ENCODE data around the gene PIP4P1. TPM values are rescaled to one million over a fixed set of nuclear protein-coding genes. Genes with fewer than 3 reads are reported as not detected.
A peak's percentile ranks its signal among the peaks of the same experiment; 100 is the strongest.

The PIP4P1 gene
- total and polyA plus RNA-seq, 2 of the 13 experiments (the other 11 are each of a cell fraction or from before 2014, with no cell fraction given): 33.4 to 47.0 TPM

GRCh38 chr14:20454516-20455354, 6.5 kb downstream of the PIP4P1 start, which contains the start of the genes APEX1 and OSGEP (continued):
- TF ChIP-seq ZNF609 (CRISPR knock-in tag; IDR thresholded peaks at IDR 0.05; ENCODE audit: borderline replicate concordance) (peak; percentile 59; the same call in 1 of the 2 replicates), MXI1 (IDR thresholded peaks at IDR 0.05; ENCODE audit: borderline replicate concordance, low read depth, low read length) (peak; percentile 97), ZNF569 (CRISPR knock-in tag; IDR thresholded peaks at IDR 0.05; ENCODE audit: borderline replicate concordance) (no peak), ZNF44 (CRISPR knock-in tag; IDR thresholded peaks at IDR 0.05) (0 out of 2 replicates have a peak, but pooled peaks have one; percentile 80), PPARG (CRISPR knock-in tag; conservative IDR thresholded peaks at IDR 0.05) (peak; percentile 54; the same call in 1 of the 2 replicates), ZNF879 (CRISPR knock-in tag; IDR thresholded peaks at IDR 0.05) (no peak; the same call in 1 of the 2 replicates), RBM39 (IDR thresholded peaks at IDR 0.05; ENCODE audit: low read depth, low read length, poor library complexity, severe bottlenecking) (peak; percentile 59), AGO1 (IDR thresholded peaks at IDR 0.05; ENCODE audit: low read depth, low read length, poor library complexity, severe bottlenecking) (peak; percentile 82), PLSCR1 (CRISPR knock-in tag; IDR thresholded peaks at IDR 0.05; ENCODE audit: borderline replicate concordance) (no peak), ETV6 (CRISPR knock-in tag; conservative IDR thresholded peaks at IDR 0.05) (peak; percentile 81), ZFP82 (CRISPR knock-in tag; IDR thresholded peaks at IDR 0.05; ENCODE audit: borderline replicate concordance) (peak; percentile 27), ZNF432 (CRISPR knock-in tag; IDR thresholded peaks at IDR 0.05; ENCODE audit: borderline replicate concordance) (no peak), NKX3-1 (CRISPR knock-in tag; IDR thresholded peaks at IDR 0.05) (peak; percentile 38; the same call in 1 of the 2 replicates), ZBTB7A (CRISPR knock-in tag; IDR thresholded peaks at IDR 0.05) (peak; percentile 72)
- TF ChIP-seq, protein P1, sequence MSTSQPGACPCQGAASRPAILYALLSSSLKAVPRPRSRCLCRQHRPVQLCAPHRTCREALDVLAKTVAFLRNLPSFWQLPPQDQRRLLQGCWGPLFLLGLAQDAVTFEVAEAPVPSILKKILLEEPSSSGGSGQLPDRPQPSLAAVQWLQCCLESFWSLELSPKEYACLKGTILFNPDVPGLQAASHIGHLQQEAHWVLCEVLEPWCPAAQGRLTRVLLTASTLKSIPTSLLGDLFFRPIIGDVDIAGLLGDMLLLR (CRISPR knock-in tag; IDR thresholded peaks at IDR 0.05): peak; percentile 53; the same call in 1 of the 2 replicates
- TF ChIP-seq, protein P2, sequence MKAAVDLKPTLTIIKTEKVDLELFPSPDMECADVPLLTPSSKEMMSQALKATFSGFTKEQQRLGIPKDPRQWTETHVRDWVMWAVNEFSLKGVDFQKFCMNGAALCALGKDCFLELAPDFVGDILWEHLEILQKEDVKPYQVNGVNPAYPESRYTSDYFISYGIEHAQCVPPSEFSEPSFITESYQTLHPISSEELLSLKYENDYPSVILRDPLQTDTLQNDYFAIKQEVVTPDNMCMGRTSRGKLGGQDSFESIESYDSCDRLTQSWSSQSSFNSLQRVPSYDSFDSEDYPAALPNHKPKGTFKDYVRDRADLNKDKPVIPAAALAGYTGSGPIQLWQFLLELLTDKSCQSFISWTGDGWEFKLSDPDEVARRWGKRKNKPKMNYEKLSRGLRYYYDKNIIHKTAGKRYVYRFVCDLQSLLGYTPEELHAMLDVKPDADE (CRISPR knock-in tag; IDR thresholded peaks at IDR 0.05): no peak
- TF ChIP-seq, protein P3, sequence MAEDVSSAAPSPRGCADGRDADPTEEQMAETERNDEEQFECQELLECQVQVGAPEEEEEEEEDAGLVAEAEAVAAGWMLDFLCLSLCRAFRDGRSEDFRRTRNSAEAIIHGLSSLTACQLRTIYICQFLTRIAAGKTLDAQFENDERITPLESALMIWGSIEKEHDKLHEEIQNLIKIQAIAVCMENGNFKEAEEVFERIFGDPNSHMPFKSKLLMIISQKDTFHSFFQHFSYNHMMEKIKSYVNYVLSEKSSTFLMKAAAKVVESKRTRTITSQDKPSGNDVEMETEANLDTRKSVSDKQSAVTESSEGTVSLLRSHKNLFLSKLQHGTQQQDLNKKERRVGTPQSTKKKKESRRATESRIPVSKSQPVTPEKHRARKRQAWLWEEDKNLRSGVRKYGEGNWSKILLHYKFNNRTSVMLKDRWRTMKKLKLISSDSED (CRISPR knock-in tag; IDR thresholded peaks at IDR 0.05): no peak
